ENCODE measurements around the gene ALDH8A1. TPM values are rescaled to one million over a fixed set of nuclear protein-coding genes. Genes with fewer than 3 reads are reported as not detected.

ALDH8A1 gene
- total RNA-seq, 1 experiment from 2014 or later: not detected

DNA sequence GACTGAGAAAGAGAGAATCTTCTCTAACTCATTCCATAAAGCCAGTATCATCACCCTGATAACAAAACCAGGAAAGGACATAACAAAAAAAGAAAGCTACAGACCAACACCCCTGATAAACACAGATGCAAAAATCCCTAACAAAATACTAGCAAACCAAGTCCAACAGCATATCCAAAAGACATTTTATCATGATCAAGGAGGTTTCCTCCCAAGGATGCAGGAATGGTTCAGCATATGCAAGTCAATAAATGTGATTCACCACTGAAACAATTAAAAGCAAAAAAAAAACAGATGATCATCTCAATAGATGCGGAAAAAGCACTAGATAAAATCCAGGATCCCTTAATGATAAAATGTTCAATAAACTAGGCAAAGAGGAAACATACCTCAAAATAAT lies 24.5 kb upstream of the ALDH8A1 start:
- TF ChIP-seq POLR2AphosphoS5 (IDR thresholded peaks at IDR 0.05; ENCODE audit: low read depth, low read length): no peak
- TF ChIP-seq TCF7L2 (IDR thresholded peaks at IDR 0.05; ENCODE audit: low read depth, low read length): no peak
- TF ChIP-seq SIN3A (IDR thresholded peaks at IDR 0.05; ENCODE audit: borderline replicate concordance, insufficient read depth, low read depth, low read length): no peak
- intact Hi-C loops (cut with micrococcal nuclease; ENCODE audit: unreplicated experiment) (no loop called here), in situ Hi-C loops (cut with HindIII; ENCODE audit: low pct_unique_long_range_greater_than_20kb, low sequenced_read_pairs) (no loop called here)
- no peak for ATAC-seq
- H3K4me3 ChIP-seq (ENCODE audit: low read depth in 2 of 2, low read length in 2 of 2): no peak overlapping the region
- H3K4me1 ChIP-seq (ENCODE audit: control insufficient read depth, insufficient read depth, low read length): no peaks in the 10 kb centered on the region
- BruUV-seq (replicated peaks): no TSS peak
- POLR2A ChIA-PET: no interaction called here
- H3K9me3 ChIP-seq (ENCODE audit: control insufficient read depth, insufficient read depth, low read depth, low read length): no peaks in the 10 kb centered on the region
- no peak overlapping the region for H3K27ac ChIP-seq (ENCODE audit: low read length)
- no peaks in the 10 kb centered on the region for H3K27me3 ChIP-seq (ENCODE audit: control insufficient read depth, insufficient read depth, low read length)
- CTCF ChIA-PET: no interaction called here
- peaks cover 18% of the 10 kb centered on the region; the same call in 1 of the 2 replicates for H3K36me3 ChIP-seq (ENCODE audit: control insufficient read depth, insufficient read depth, low read length)
- no peak for DNase-seq (ENCODE audit: low read depth, low spot score)

DNA sequence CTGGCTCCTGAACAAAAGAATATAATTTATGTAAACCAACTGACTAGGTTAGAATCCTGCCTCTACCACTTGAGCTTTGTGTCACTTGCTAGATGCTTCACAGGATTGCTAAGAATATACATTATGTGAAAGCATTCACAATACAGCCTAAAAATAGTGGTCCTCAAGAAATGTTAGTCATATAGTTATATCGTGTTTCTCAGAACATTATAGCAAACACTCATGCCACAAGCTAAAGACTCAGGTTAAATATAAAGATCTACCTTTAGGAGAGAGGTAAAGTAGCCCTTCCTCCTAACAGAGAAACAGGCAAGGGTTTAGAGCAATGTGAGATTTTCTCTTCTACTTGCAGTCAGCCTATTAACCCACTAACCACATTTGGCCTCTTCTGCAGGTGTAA lies 17.8 kb upstream of the ALDH8A1 start:
- BruUV-seq (replicated peaks): no TSS peak
- POLR2A ChIA-PET: interaction anchor here (0.6 kb wide), 1 partner anchor 28 kb away, joined by 3 read pairs; no protein-coding TSS in a partner anchor
- CTCF ChIA-PET: interaction anchor here (0.6 kb wide), 1 partner anchor 78 kb away, joined by 3 read pairs; no protein-coding TSS in a partner anchor

More for the DNA sequence above, 17.8 kb upstream of the ALDH8A1 start:
- TF ChIP-seq, protein P1, sequence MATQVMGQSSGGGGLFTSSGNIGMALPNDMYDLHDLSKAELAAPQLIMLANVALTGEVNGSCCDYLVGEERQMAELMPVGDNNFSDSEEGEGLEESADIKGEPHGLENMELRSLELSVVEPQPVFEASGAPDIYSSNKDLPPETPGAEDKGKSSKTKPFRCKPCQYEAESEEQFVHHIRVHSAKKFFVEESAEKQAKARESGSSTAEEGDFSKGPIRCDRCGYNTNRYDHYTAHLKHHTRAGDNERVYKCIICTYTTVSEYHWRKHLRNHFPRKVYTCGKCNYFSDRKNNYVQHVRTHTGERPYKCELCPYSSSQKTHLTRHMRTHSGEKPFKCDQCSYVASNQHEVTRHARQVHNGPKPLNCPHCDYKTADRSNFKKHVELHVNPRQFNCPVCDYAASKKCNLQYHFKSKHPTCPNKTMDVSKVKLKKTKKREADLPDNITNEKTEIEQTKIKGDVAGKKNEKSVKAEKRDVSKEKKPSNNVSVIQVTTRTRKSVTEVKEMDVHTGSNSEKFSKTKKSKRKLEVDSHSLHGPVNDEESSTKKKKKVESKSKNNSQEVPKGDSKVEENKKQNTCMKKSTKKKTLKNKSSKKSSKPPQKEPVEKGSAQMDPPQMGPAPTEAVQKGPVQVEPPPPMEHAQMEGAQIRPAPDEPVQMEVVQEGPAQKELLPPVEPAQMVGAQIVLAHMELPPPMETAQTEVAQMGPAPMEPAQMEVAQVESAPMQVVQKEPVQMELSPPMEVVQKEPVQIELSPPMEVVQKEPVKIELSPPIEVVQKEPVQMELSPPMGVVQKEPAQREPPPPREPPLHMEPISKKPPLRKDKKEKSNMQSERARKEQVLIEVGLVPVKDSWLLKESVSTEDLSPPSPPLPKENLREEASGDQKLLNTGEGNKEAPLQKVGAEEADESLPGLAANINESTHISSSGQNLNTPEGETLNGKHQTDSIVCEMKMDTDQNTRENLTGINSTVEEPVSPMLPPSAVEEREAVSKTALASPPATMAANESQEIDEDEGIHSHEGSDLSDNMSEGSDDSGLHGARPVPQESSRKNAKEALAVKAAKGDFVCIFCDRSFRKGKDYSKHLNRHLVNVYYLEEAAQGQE (IDR thresholded peaks at IDR 0.05; ENCODE audit: insufficient read depth in 1 of 2, low read depth in 2 of 2, low read length in 1 of 2): no peak
- no peak for TF ChIP-seq TCF7L2 (IDR thresholded peaks at IDR 0.05; ENCODE audit: low read depth, low read length)
- TF ChIP-seq, protein P2, sequence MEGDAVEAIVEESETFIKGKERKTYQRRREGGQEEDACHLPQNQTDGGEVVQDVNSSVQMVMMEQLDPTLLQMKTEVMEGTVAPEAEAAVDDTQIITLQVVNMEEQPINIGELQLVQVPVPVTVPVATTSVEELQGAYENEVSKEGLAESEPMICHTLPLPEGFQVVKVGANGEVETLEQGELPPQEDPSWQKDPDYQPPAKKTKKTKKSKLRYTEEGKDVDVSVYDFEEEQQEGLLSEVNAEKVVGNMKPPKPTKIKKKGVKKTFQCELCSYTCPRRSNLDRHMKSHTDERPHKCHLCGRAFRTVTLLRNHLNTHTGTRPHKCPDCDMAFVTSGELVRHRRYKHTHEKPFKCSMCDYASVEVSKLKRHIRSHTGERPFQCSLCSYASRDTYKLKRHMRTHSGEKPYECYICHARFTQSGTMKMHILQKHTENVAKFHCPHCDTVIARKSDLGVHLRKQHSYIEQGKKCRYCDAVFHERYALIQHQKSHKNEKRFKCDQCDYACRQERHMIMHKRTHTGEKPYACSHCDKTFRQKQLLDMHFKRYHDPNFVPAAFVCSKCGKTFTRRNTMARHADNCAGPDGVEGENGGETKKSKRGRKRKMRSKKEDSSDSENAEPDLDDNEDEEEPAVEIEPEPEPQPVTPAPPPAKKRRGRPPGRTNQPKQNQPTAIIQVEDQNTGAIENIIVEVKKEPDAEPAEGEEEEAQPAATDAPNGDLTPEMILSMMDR (IDR thresholded peaks at IDR 0.05): no peak
- TF ChIP-seq POLR2AphosphoS5 (IDR thresholded peaks at IDR 0.05; ENCODE audit: low read depth, low read length): no peak
- no peak for TF ChIP-seq SIN3A (IDR thresholded peaks at IDR 0.05; ENCODE audit: borderline replicate concordance, insufficient read depth, low read depth, low read length)
- DNase-seq (ENCODE audit: low read depth, low spot score): no peak
- no peak overlapping the region for H3K4me3 ChIP-seq (ENCODE audit: low read depth in 2 of 2, low read length in 2 of 2)
- no peaks in the 10 kb centered on the region for H3K4me1 ChIP-seq (ENCODE audit: control insufficient read depth, insufficient read depth, low read length)
- H3K27me3 ChIP-seq (ENCODE audit: control insufficient read depth, insufficient read depth, low read length): no peaks in the 10 kb centered on the region
- in situ Hi-C loops (cut with HindIII; ENCODE audit: low pct_unique_long_range_greater_than_20kb, low sequenced_read_pairs): no loop called here
- intact Hi-C loops (cut with micrococcal nuclease; ENCODE audit: unreplicated experiment): no loop called here
- no peak overlapping the region for H3K27ac ChIP-seq (ENCODE audit: low read length)
- ATAC-seq: no peak
- peaks cover 28% of the 10 kb centered on the region for H3K36me3 ChIP-seq (ENCODE audit: control insufficient read depth, insufficient read depth, low read length)
- no peaks in the 10 kb centered on the region for H3K9me3 ChIP-seq (ENCODE audit: control insufficient read depth, insufficient read depth, low read depth, low read length)
